ENCODE results near the gene TAF15.

Gene TAF15

DNA sequence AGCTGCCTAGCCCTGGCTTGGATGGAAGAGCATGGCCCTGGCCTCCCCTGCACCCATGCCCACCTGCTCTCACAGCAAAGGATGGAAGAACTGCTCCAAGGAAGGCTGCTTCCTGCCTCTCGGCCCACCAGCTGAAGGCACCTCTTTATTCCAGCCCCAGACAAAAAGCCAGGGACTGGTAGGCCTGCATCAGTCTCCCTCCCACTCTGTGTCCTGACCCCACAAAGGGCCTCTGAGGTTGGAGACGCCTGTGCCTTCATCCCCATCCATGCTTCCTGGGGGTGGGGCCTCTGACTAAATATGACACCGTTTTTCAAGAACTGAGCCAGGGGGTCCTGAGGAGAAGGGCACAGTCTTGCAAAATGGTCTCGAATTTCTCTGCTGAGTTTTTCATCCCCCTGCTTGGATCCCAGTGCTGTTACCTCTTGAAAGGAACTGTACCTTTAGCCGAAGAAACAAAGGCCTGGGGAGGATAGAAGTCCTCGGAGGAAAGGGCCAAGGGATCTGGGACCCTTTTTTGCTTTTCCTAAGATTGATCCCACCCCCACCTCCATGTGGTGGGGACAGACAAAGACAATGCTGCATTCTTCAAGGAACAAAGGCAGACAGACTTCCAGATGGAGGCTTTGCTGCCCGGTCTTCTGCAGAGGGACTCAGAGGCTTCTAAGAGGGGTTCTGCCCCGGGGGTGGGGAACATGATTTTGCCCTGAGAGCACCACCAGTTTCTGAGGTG is 43.4 kb upstream of the TAF15 start:
- Histone ChIP-seq H3K79me2 (ENCODE audit: control insufficient read depth, low read length) (no peaks in the 10 kb centered on the region), H3F3A (ENCODE audit: control insufficient read depth, insufficient read depth) (no peaks in the 10 kb centered on the region), H3K36me3 (ENCODE audit: control insufficient read depth, low read length) (no peaks in the 10 kb centered on the region), H3K4me1 (ENCODE audit: control insufficient read depth, low read length) (peaks cover 12% of the 10 kb centered on the region), H3K9me3 (ENCODE audit: control insufficient read depth, insufficient read depth, low read length) (no peaks in the 10 kb centered on the region), H3K27ac (ENCODE audit: low read depth, low read length) (no peak overlapping the region), H3K27me3 (ENCODE audit: control insufficient read depth, low read length) (peaks cover 6% of the 10 kb centered on the region; the same call in 1 of the 2 replicates), H3K4me3 (ENCODE audit: low read length) (no peak overlapping the region), H3K9me2 (replicated peaks; ENCODE audit: control insufficient read depth, low read length) (no peaks in the 10 kb centered on the region), H3K4me2 (ENCODE audit: low read length) (no peak overlapping the region), H4K20me1 (ENCODE audit: control insufficient read depth, insufficient read depth, low read depth, low read length) (no peaks in the 10 kb centered on the region)
- TF ChIP-seq EZH2phosphoT487 (IDR thresholded peaks at IDR 0.05; ENCODE audit: borderline replicate concordance, low read length), result no peak
- TF ChIP-seq, protein P1, sequence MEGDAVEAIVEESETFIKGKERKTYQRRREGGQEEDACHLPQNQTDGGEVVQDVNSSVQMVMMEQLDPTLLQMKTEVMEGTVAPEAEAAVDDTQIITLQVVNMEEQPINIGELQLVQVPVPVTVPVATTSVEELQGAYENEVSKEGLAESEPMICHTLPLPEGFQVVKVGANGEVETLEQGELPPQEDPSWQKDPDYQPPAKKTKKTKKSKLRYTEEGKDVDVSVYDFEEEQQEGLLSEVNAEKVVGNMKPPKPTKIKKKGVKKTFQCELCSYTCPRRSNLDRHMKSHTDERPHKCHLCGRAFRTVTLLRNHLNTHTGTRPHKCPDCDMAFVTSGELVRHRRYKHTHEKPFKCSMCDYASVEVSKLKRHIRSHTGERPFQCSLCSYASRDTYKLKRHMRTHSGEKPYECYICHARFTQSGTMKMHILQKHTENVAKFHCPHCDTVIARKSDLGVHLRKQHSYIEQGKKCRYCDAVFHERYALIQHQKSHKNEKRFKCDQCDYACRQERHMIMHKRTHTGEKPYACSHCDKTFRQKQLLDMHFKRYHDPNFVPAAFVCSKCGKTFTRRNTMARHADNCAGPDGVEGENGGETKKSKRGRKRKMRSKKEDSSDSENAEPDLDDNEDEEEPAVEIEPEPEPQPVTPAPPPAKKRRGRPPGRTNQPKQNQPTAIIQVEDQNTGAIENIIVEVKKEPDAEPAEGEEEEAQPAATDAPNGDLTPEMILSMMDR (IDR thresholded peaks at IDR 0.05; ENCODE audit: low read depth, low read length, poor library complexity, severe bottlenecking), result no peak

DNA sequence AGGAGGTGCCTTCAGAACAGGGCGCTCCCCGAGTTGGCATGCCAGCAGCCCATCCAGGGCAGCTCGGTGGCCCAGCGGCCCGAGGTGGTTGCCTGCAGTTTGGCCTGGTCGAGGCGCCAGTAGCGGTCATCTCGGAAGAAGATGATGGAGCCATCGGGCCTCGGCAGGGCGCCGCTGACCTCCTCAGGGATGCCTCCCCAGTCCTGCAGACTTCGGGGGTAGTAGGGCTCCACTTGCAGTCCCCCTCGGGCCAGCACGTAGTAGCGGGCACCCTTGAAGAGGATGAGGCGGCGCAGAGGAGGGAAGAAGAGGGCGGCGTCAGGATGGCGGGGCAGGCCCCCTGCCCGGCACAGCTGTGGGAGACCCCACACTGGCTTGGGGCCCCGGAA is 42.8 kb upstream of the TAF15 start:
- H4K20me1 ChIP-seq (ENCODE audit: control insufficient read depth, insufficient read depth, low read depth, low read length), result no peaks in the 10 kb centered on the region
- H3F3A ChIP-seq (ENCODE audit: control insufficient read depth, insufficient read depth), result no peaks in the 10 kb centered on the region
- TF ChIP-seq, protein P1 (IDR thresholded peaks at IDR 0.05; ENCODE audit: low read depth, low read length, poor library complexity, severe bottlenecking), result no peak
- TF ChIP-seq EZH2phosphoT487 (IDR thresholded peaks at IDR 0.05; ENCODE audit: borderline replicate concordance, low read length), result no peak
- H3K79me2 ChIP-seq (ENCODE audit: control insufficient read depth, low read length), result no peaks in the 10 kb centered on the region
- no peak overlapping the region for H3K27ac ChIP-seq (ENCODE audit: low read depth, low read length)
- no peaks in the 10 kb centered on the region for H3K9me2 ChIP-seq (replicated peaks; ENCODE audit: control insufficient read depth, low read length)
- no peaks in the 10 kb centered on the region for H3K9me3 ChIP-seq (ENCODE audit: control insufficient read depth, insufficient read depth, low read length)
- H3K4me1 ChIP-seq (ENCODE audit: control insufficient read depth, low read length), result peaks cover 12% of the 10 kb centered on the region
- no peak overlapping the region for H3K4me3 ChIP-seq (ENCODE audit: low read length)
- no peak overlapping the region for H3K4me2 ChIP-seq (ENCODE audit: low read length)
- no peaks in the 10 kb centered on the region for H3K36me3 ChIP-seq (ENCODE audit: control insufficient read depth, low read length)
- H3K27me3 ChIP-seq (ENCODE audit: control insufficient read depth, low read length), result peaks cover 6% of the 10 kb centered on the region; the same call in 1 of the 2 replicates

DNA sequence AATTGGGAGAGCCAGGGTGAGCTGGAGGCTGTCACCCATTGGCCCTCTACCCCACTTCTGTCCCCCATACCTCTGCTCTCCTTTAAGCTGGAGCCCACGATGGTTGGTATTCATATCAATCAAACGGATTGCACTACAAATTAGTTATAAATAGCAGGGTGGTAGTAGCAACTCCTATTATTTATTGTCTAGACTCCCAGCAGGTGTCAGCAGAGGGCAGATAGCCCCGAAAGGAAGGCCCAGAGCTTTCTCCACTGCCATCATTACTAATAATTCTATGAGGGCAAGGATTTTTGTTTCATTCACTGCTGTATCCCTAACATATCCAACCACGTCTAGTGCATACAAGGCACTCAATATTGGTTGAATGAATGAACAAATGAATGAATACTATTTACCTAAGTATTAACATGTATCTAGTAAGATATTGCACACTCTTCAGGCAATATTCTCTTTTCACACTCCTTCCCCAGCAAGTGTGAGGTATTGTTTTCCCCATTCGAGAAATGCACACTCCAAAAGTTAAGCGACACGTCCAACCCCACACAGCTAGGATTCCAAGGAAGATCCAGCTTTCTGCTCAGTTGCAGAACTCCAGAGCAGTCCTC is 42.3 kb upstream of the TAF15 start:
- no peak for TF ChIP-seq EZH2phosphoT487 (IDR thresholded peaks at IDR 0.05; ENCODE audit: borderline replicate concordance, low read length)
- TF ChIP-seq, protein P1 (IDR thresholded peaks at IDR 0.05; ENCODE audit: low read depth, low read length, poor library complexity, severe bottlenecking), result peak; percentile 46
- H3K4me1 ChIP-seq (ENCODE audit: control insufficient read depth, low read length), result peaks cover 12% of the 10 kb centered on the region
- H3K9me2 ChIP-seq (replicated peaks; ENCODE audit: control insufficient read depth, low read length), result no peaks in the 10 kb centered on the region
- H3K36me3 ChIP-seq (ENCODE audit: control insufficient read depth, low read length), result no peaks in the 10 kb centered on the region
- H3F3A ChIP-seq (ENCODE audit: control insufficient read depth, insufficient read depth), result no peaks in the 10 kb centered on the region
- H4K20me1 ChIP-seq (ENCODE audit: control insufficient read depth, insufficient read depth, low read depth, low read length), result no peaks in the 10 kb centered on the region
- no peak overlapping the region for H3K4me3 ChIP-seq (ENCODE audit: low read length)
- H3K27me3 ChIP-seq (ENCODE audit: control insufficient read depth, low read length), result peaks cover 6% of the 10 kb centered on the region; the same call in 1 of the 2 replicates
- H3K27ac ChIP-seq (ENCODE audit: low read depth, low read length), result no peak overlapping the region
- no peak overlapping the region for H3K4me2 ChIP-seq (ENCODE audit: low read length)
- no peaks in the 10 kb centered on the region for H3K79me2 ChIP-seq (ENCODE audit: control insufficient read depth, low read length)
- no peaks in the 10 kb centered on the region for H3K9me3 ChIP-seq (ENCODE audit: control insufficient read depth, insufficient read depth, low read length)
